ENCODE measurements around the gene R3HDM2. TPM values are rescaled to one million over a fixed set of nuclear protein-coding genes. Genes with fewer than 3 reads are reported as not detected.

The R3HDM2 gene
- total and polyA plus RNA-seq, 2 donors (not counting 1 experiment from before 2014, with no cell fraction given): 21.3 to 22.8 TPM

DNA sequence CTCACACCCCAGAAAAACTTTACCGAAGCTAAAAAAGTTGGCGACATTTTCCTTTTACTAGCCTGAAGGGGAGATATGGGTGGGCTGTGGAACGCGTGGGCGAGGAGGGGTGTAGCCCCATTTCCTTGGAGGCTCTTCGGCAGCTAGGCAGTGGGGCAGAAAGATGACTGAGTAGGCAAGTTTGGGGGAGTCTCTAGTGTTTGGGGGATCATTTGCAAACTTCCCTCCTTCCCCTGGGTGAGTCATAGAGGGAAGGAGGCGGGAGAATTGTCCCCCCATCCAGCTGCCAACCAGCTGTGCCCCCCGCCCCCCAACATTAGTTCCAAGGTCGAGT lies 31.0 kb upstream of the R3HDM2 start:
- peak overlapping the region; percentile 94 for H3K4me2 ChIP-seq (ENCODE audit: extremely low read depth, insufficient read depth, low read length)
- peak overlapping the region; percentile 56 to 88 (median 70) for H3K4me3 ChIP-seq (replicated peaks in 1 of 4; ENCODE audit: control extremely low read depth in 1 of 4, insufficient read depth in 1 of 4, low read depth in 3 of 4, low read length in 4 of 4)
- no peaks in the 10 kb centered on the region for H3K9me3 ChIP-seq (ENCODE audit: control insufficient read depth, insufficient read depth, low read depth, low read length)
- H3K4me1 ChIP-seq (ENCODE audit: control insufficient read depth, extremely low read depth, insufficient read depth, low read length): peaks cover 2% of the 10 kb centered on the region
- TF ChIP-seq EZH2 (IDR thresholded peaks at IDR 0.05; ENCODE audit: low read length, missing control alignments): no peak
- TF ChIP-seq, protein P1, sequence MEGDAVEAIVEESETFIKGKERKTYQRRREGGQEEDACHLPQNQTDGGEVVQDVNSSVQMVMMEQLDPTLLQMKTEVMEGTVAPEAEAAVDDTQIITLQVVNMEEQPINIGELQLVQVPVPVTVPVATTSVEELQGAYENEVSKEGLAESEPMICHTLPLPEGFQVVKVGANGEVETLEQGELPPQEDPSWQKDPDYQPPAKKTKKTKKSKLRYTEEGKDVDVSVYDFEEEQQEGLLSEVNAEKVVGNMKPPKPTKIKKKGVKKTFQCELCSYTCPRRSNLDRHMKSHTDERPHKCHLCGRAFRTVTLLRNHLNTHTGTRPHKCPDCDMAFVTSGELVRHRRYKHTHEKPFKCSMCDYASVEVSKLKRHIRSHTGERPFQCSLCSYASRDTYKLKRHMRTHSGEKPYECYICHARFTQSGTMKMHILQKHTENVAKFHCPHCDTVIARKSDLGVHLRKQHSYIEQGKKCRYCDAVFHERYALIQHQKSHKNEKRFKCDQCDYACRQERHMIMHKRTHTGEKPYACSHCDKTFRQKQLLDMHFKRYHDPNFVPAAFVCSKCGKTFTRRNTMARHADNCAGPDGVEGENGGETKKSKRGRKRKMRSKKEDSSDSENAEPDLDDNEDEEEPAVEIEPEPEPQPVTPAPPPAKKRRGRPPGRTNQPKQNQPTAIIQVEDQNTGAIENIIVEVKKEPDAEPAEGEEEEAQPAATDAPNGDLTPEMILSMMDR (conservative IDR thresholded peaks at IDR 0.05 in 1 of 2, IDR thresholded peaks at IDR 0.05 in 1 of 2; ENCODE audit: low read depth in 1 of 2, low read length in 2 of 2): no peak
- DNase-seq (ENCODE audit: low read depth in 2 of 2): peak in 1 of 2 donors; percentile 47
- no peaks in the 10 kb centered on the region for H3K79me2 ChIP-seq (ENCODE audit: control insufficient read depth, insufficient read depth, low read length)
- peaks cover under 1% of the 10 kb centered on the region for H3K27me3 ChIP-seq (ENCODE audit: control insufficient read depth, insufficient read depth, low read length)
- H3K27ac ChIP-seq (ENCODE audit: insufficient read depth, low read length): peak overlapping the region; percentile 6
- H3K36me3 ChIP-seq (ENCODE audit: control insufficient read depth, insufficient read depth, low read length): no peaks in the 10 kb centered on the region
- peak overlapping the region; percentile 67 for H2AFZ ChIP-seq (ENCODE audit: low read length)
- no peak overlapping the region for H3K9ac ChIP-seq (ENCODE audit: insufficient read depth, low read length)
- no peaks in the 10 kb centered on the region for H4K20me1 ChIP-seq (ENCODE audit: control insufficient read depth, extremely low read depth, insufficient read depth, low read length)

- Histone ChIP-seq H3K9ac (ENCODE audit: insufficient read depth, low read length) (peak overlapping the region; percentile 30), H3K4me2 (ENCODE audit: extremely low read depth, insufficient read depth, low read length) (peak overlapping the region; percentile 94), H3K79me2 (ENCODE audit: control insufficient read depth, insufficient read depth, low read length) (no peaks in the 10 kb centered on the region), H3K4me3 (replicated peaks in 1 of 4; ENCODE audit: control extremely low read depth in 1 of 4, insufficient read depth in 1 of 4, low read depth in 3 of 4, low read length in 4 of 4) (peak overlapping the region; percentile 56 to 88 (median 70)), H3K36me3 (ENCODE audit: control insufficient read depth, insufficient read depth, low read length) (no peaks in the 10 kb centered on the region), H3K9me3 (ENCODE audit: control insufficient read depth, insufficient read depth, low read depth, low read length) (no peaks in the 10 kb centered on the region), H2AFZ (ENCODE audit: low read length) (peak overlapping the region; percentile 67), H3K4me1 (ENCODE audit: control insufficient read depth, extremely low read depth, insufficient read depth, low read length) (peaks cover 2% of the 10 kb centered on the region), H4K20me1 (ENCODE audit: control insufficient read depth, extremely low read depth, insufficient read depth, low read length) (no peaks in the 10 kb centered on the region), H3K27ac (ENCODE audit: insufficient read depth, low read length) (peak overlapping the region; percentile 6), H3K27me3 (ENCODE audit: control insufficient read depth, insufficient read depth, low read length) (no peaks in the 10 kb centered on the region)
- peak; percentile 52 to 70 for DNase-seq (ENCODE audit: low read depth in 2 of 2)
- no peak for TF ChIP-seq EZH2 (IDR thresholded peaks at IDR 0.05; ENCODE audit: low read length, missing control alignments)
- TF ChIP-seq, protein P1 (conservative IDR thresholded peaks at IDR 0.05 in 1 of 2, IDR thresholded peaks at IDR 0.05 in 1 of 2; ENCODE audit: low read depth in 1 of 2, low read length in 2 of 2): no peak
Measured at GRCh38 chr12:57461276-57461916, 30.6 kb upstream of the R3HDM2 start.

DNA sequence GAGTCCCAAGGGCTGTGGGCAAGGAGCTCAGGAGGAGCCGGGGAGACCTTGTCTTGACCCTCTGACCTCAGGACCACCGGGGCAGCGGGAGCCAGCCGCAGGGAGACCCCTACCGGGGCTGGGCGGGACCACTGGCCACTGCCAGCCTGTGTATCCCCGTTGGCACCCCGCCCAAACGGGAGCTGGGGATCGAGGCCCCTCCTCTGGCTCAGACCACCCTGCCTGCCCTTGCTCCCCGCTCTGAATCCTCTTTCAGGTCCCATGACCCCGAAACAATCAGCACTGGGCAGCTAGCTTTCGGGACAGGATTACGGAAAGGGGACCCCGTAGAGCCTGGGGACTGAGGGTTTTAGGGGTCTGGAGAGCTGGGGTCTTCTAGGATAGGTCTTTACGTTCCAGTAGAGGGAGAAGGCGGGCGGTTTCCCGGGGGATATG lies 30.0 kb upstream of the R3HDM2 start:
- H3K27me3 ChIP-seq (ENCODE audit: control insufficient read depth, insufficient read depth, low read length): no peaks in the 10 kb centered on the region
- peak overlapping the region; percentile 23 for H3K9ac ChIP-seq (ENCODE audit: insufficient read depth, low read length)

More for the DNA sequence above, 30.0 kb upstream of the R3HDM2 start:
- H4K20me1 ChIP-seq (ENCODE audit: control insufficient read depth, extremely low read depth, insufficient read depth, low read length): no peaks in the 10 kb centered on the region
- H3K9me3 ChIP-seq (ENCODE audit: control insufficient read depth, insufficient read depth, low read depth, low read length): no peaks in the 10 kb centered on the region
- no peak overlapping the region for H2AFZ ChIP-seq (ENCODE audit: low read length)
- H3K4me1 ChIP-seq (ENCODE audit: control insufficient read depth, extremely low read depth, insufficient read depth, low read length): peaks cover 2% of the 10 kb centered on the region
- peak overlapping the region; percentile 40 to 83 (median 57) for H3K4me3 ChIP-seq (replicated peaks in 1 of 4; ENCODE audit: control extremely low read depth in 1 of 4, insufficient read depth in 1 of 4, low read depth in 3 of 4, low read length in 4 of 4)
- TF ChIP-seq, protein P1 (conservative IDR thresholded peaks at IDR 0.05 in 1 of 2, IDR thresholded peaks at IDR 0.05 in 1 of 2; ENCODE audit: low read depth in 1 of 2, low read length in 2 of 2): no peak
- TF ChIP-seq EZH2 (IDR thresholded peaks at IDR 0.05; ENCODE audit: low read length, missing control alignments): no peak
- H3K79me2 ChIP-seq (ENCODE audit: control insufficient read depth, insufficient read depth, low read length): no peaks in the 10 kb centered on the region
- no peak for DNase-seq (ENCODE audit: low read depth in 2 of 2)
- H3K36me3 ChIP-seq (ENCODE audit: control insufficient read depth, insufficient read depth, low read length): no peaks in the 10 kb centered on the region
- no peak overlapping the region for H3K27ac ChIP-seq (ENCODE audit: insufficient read depth, low read length)
- H3K4me2 ChIP-seq (ENCODE audit: extremely low read depth, insufficient read depth, low read length): peak overlapping the region; percentile 88

Measured in fibroblast of lung (primary cell).